ENCODE results near the gene DLG3.

DNA sequence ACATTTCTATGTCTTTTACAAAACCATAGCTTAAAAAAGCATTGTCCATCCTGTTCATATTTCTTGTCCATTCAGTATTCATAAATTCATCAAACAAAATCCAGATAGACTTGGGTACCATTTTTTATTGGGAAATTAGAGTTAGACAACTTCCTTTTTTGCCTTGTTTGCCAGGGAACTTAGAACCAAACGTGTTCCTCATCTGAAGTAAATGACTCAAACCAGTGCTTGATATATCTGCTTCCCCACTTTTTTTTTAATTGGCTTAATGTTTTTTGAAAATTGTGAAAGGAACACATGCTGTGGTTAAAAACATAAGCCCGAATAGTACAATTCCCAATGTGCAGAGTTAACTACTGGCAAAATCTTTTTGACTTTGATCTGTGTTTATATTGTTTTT is 44.2 kb downstream of the DLG3 start:
- TF ChIP-seq CTCF (IDR thresholded peaks at IDR 0.05) (no peak), POLR2A (IDR thresholded peaks at IDR 0.05) (no peak), EP300 (IDR thresholded peaks at IDR 0.05; ENCODE audit: low read depth) (no peak), POLR2AphosphoS5 (IDR thresholded peaks at IDR 0.05) (no peak)

Measured in transverse colon (tissue), 4 donors.